H9 (cell line): Measurements from ENCODE around the gene CHD6. TPM values are rescaled to one million over a fixed set of nuclear protein-coding genes. Genes with fewer than 3 reads are reported as not detected.

Experiments used
- DNase-seq: peaks from one replicate; pipeline ENCODE4 v3.0.0-alpha.2; 2017
- H2AFZ ChIP-seq: one replicate; pipeline ENCODE4 v1.6.1; 2013; ENCODE audit warnings: mild to moderate bottlenecking, low read length, control low read depth, moderate library complexity
- H2AK5ac ChIP-seq: 2 replicates; pipeline ENCODE4 v1.6.1; 2013; ENCODE audit warnings: low read length, control low read depth, mixed read lengths; ENCODE audit not compliant: insufficient read length
- H2BK120ac ChIP-seq: one replicate; pipeline ENCODE4 v1.6.1; 2013; ENCODE audit warnings: low read depth, mild to moderate bottlenecking, low read length, control low read depth, inconsistent platforms; ENCODE audit not compliant: poor library complexity, severe bottlenecking
- H2BK12ac ChIP-seq: 2 replicates; pipeline ENCODE4 v1.6.1; 2013; ENCODE audit warnings: low read length, control low read depth, mixed read lengths, low read depth; ENCODE audit not compliant: insufficient read length
- H2BK15ac ChIP-seq: 2 replicates; pipeline ENCODE4 v1.6.1; 2013; ENCODE audit warnings: low read depth, low read length, control low read depth
- H2BK20ac ChIP-seq: one replicate; pipeline ENCODE4 v1.6.1; 2013; ENCODE audit warnings: low read depth, mild to moderate bottlenecking, low read length, control low read depth, inconsistent platforms; ENCODE audit not compliant: poor library complexity, severe bottlenecking
- H2BK5ac ChIP-seq: 2 replicates; pipeline ENCODE4 v1.6.1; 2013; ENCODE audit warnings: low read length, control low read depth, mixed read lengths; ENCODE audit not compliant: insufficient read length
- H3K14ac ChIP-seq: 2 replicates; pipeline ENCODE4 v1.6.1; 2013; ENCODE audit warnings: low read length, control low read depth; ENCODE audit not compliant: insufficient read depth
- H3K18ac ChIP-seq: 2 replicates; pipeline ENCODE4 v1.6.1; 2013; ENCODE audit warnings: low read depth, mild to moderate bottlenecking, mixed read lengths, low read length, control low read depth; ENCODE audit not compliant: insufficient read length
- H3K23ac ChIP-seq: 2 replicates; pipeline ENCODE4 v1.6.1; 2013; ENCODE audit warnings: low read length, control low read depth, mixed read lengths, low read depth; ENCODE audit not compliant: insufficient read length
- H3K23me2 ChIP-seq: 2 replicates; pipeline ENCODE4 v1.6.1; 2013; ENCODE audit warnings: low read depth, mild to moderate bottlenecking, mixed read lengths, low read length, control low read depth; ENCODE audit not compliant: insufficient read length, poor library complexity, severe bottlenecking
- H3K27ac ChIP-seq: 2 replicates; pipeline ENCODE4 v1.5.1; 2013; ENCODE audit warnings: low read length, control low read depth, mixed read lengths, low read depth; ENCODE audit not compliant: insufficient read length
- H3K27me3 ChIP-seq: 2 replicates; pipeline ENCODE4 v1.6.1; 2013; ENCODE audit warnings: low read length, control low read depth, inconsistent platforms; ENCODE audit not compliant: insufficient read depth
- H3K4ac ChIP-seq: 2 replicates; pipeline ENCODE4 v1.6.1; 2013; ENCODE audit warnings: low read depth, mild to moderate bottlenecking, control low read depth, inconsistent platforms, low read length, moderate library complexity
- H3K4me1 ChIP-seq: 2 replicates; pipeline ENCODE4 v1.6.1; 2013; ENCODE audit warnings: low read length, control low read depth, inconsistent platforms; ENCODE audit not compliant: insufficient read depth
- H3K4me2 ChIP-seq: 2 replicates; pipeline ENCODE4 v1.6.1; 2013; ENCODE audit warnings: low read length, control low read depth, mixed read lengths; ENCODE audit not compliant: insufficient read length, insufficient read depth
- H3K56ac ChIP-seq: 2 replicates; pipeline ENCODE4 v1.6.1; 2013; ENCODE audit warnings: low read depth, mild to moderate bottlenecking, mixed read lengths, low read length, control low read depth; ENCODE audit not compliant: insufficient read length
- H3K79me1 ChIP-seq: 2 replicates; pipeline ENCODE4 v1.6.1; 2013; ENCODE audit warnings: low read depth, mild to moderate bottlenecking, moderate library complexity, low read length, control low read depth, inconsistent platforms; ENCODE audit not compliant: insufficient read depth, poor library complexity, severe bottlenecking
- H3K79me2 ChIP-seq: 2 replicates; pipeline ENCODE4 v1.6.1; 2013; ENCODE audit warnings: low read length, control low read depth, inconsistent platforms; ENCODE audit not compliant: insufficient read depth
- H3K9ac ChIP-seq: 2 replicates; pipeline ENCODE4 v1.6.1; 2013; ENCODE audit warnings: low read length, control low read depth, mixed read lengths; ENCODE audit not compliant: insufficient read length; ENCODE audit errors: extremely low read depth
- H3K9me3 ChIP-seq: one replicate; pipeline ENCODE4 v1.6.1; 2013; ENCODE audit warnings: low read depth, low read length, inconsistent platforms; ENCODE audit not compliant: control insufficient read depth
- H3T11ph ChIP-seq: one replicate; pipeline ENCODE4 v1.6.1; 2013; ENCODE audit warnings: mild to moderate bottlenecking, low read length, control low read depth, inconsistent platforms
- H4K20me1 ChIP-seq: one replicate; pipeline ENCODE4 v1.6.1; 2013; ENCODE audit not compliant: control insufficient read depth, insufficient read length, insufficient read depth
- H4K5ac ChIP-seq: 2 replicates; pipeline ENCODE4 v1.6.1; 2013; ENCODE audit warnings: low read depth, mild to moderate bottlenecking, mixed read lengths, low read length, control low read depth; ENCODE audit not compliant: insufficient read length
- H4K8ac ChIP-seq: replicated peaks from 2 replicates; pipeline ENCODE4 v1.6.1; 2013; ENCODE audit warnings: low read length, control low read depth, mixed read lengths, low read depth; ENCODE audit not compliant: insufficient read length
- H4K91ac ChIP-seq: 2 replicates; pipeline ENCODE4 v1.6.1; 2013; ENCODE audit warnings: low read depth, mild to moderate bottlenecking, moderate library complexity, mixed read lengths, low read length, control low read depth; ENCODE audit not compliant: insufficient read length
- H3K27ac Mint-ChIP-seq, 3 experiments: 2 replicates in 2 of 3; 3 replicates in 1 of 3; pipeline ENCODE4 v1.8.0; 2020 to 2021; ENCODE audit warnings: mixed read lengths in 3 of 3, mild to moderate bottlenecking in 1 of 3, moderate library complexity in 1 of 3
- H3K27me3 Mint-ChIP-seq: 2 replicates; pipeline ENCODE4 v1.8.0; 2021; ENCODE audit warnings: low read depth, mild to moderate bottlenecking, moderate library complexity, mixed read lengths
- H3K36me3 Mint-ChIP-seq, 3 experiments: 2 replicates in 2 of 3; 3 replicates in 1 of 3; pipeline ENCODE4 v1.8.0; 2020 to 2021; ENCODE audit warnings: low read depth in 3 of 3, mixed read lengths in 3 of 3; ENCODE audit not compliant: insufficient read depth in 1 of 3
- H3K4me1 Mint-ChIP-seq, 2 experiments: 2 replicates each; pipeline ENCODE4 v1.8.0; 2020; ENCODE audit warnings: mixed read lengths in 2 of 2
- H3K4me3 Mint-ChIP-seq, 2 experiments: 2 replicates in 1 of 2; 3 replicates in 1 of 2; pipeline ENCODE4 v1.8.0; 2020 to 2021; ENCODE audit warnings: mild to moderate bottlenecking in 2 of 2, mixed read lengths in 2 of 2, moderate library complexity in 1 of 2
- H3K9me3 Mint-ChIP-seq, 2 experiments: 2 replicates in 1 of 2; 3 replicates in 1 of 2; pipeline ENCODE4 v1.8.0; 2020; ENCODE audit warnings: mild to moderate bottlenecking in 2 of 2, mixed read lengths in 2 of 2, moderate library complexity in 1 of 2
- WGBS: extraction: QIAGEN DNeasy Blood & Tissue Kit; methylation state at CpG from one replicate; pipeline ENCODE4 v1.1.7; 2013; ENCODE audit warnings: missing lambda C conversion rate, low lambda C conversion rate, mixed read lengths; ENCODE audit not compliant: insufficient read length; ENCODE audit errors: extremely low coverage; 5-methylcytosine and 5-hydroxymethylcytosine counted together
- total RNA-seq: library from RNA; stranded (reverse); gene quantifications from 2 replicates; pipeline ENCODE4 v1.2.1, GENCODE V29; 2021
- TF ChIP-seq, protein P1 (sequence below): fragments of 200-600 bp; sonication (generic); conservative IDR thresholded peaks from 3 replicates; pipeline ENCODE4 v1.8.0; 2021; ENCODE audit warnings: antibody characterized with exemption, mild to moderate bottlenecking

The CHD6 gene
- total RNA-seq, 1 experiment from 2014 or later, result 51.5 TPM

DNA sequence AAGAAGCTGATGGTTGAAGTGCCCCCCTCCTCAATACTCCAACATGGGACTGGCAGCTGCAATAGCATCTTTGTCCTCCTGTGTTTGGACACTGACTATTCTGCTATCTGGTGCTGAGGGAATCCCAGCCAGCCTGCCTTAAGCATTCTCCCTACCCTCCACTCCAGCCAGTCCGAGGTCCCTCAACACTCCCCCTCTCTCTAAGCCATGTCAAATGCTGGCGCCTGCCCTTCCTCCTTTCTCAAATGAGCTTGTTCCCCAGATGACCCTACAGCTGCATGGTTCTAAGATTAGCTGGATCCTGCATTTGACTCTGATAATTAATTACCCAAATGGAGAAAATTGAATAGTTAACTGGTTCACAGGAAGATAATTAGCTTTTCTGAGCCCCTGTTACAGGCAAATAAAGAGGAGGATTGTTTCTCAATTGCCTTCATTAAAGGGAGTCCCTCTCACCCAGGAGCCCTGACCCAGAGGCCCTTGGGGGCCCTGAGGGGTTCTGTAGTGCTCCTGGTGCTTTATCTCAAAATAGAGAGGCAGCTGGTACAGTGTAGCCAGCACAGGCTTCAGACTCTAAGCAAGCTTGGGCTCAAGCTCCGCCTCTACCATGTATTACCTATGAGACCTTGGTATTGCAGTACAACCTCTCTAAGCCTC is 37.9 kb upstream of the CHD6 start:
- DNase-seq, result no peak
- H3K4me3 Mint-ChIP-seq, result no peak overlapping the region
- no peak overlapping the region for H3K56ac ChIP-seq
- no peak overlapping the region for H2AK5ac ChIP-seq
- peaks cover 6% of the 10 kb centered on the region; the same call in 1 of the 2 replicates for H3K4me1 ChIP-seq
- H3K23me2 ChIP-seq, result no peaks in the 10 kb centered on the region
- no peaks in the 10 kb centered on the region for H3K36me3 Mint-ChIP-seq
- H3T11ph ChIP-seq, result no peak overlapping the region
- H3K27me3 ChIP-seq, result no peaks in the 10 kb centered on the region
- no peaks in the 10 kb centered on the region for H4K20me1 ChIP-seq
- no peak overlapping the region for H4K5ac ChIP-seq
- H3K18ac ChIP-seq, result no peak overlapping the region
- H3K27me3 Mint-ChIP-seq, result peaks cover 12% of the 10 kb centered on the region
- H3K79me1 ChIP-seq, result no peaks in the 10 kb centered on the region
- no peaks in the 10 kb centered on the region for H3K9me3 Mint-ChIP-seq
- no peak overlapping the region for H3K14ac ChIP-seq
- no peak overlapping the region for H3K27ac Mint-ChIP-seq
- no peak overlapping the region for H3K4ac ChIP-seq
- no peak overlapping the region for H3K9ac ChIP-seq
- no peak overlapping the region for H2AFZ ChIP-seq
- no peak overlapping the region for H2BK15ac ChIP-seq
- no peak overlapping the region for H3K27ac ChIP-seq
- H4K91ac ChIP-seq, result no peak overlapping the region
- H2BK5ac ChIP-seq, result no peak overlapping the region
- no peaks in the 10 kb centered on the region for H3K9me3 ChIP-seq
- H3K4me2 ChIP-seq, result no peak overlapping the region
- H4K8ac ChIP-seq, result no peak overlapping the region
- H3K23ac ChIP-seq, result no peak overlapping the region
- H2BK12ac ChIP-seq, result no peak overlapping the region
- peaks cover 4 to 15% of the 10 kb centered on the region in 2 experiments for H3K4me1 Mint-ChIP-seq
- no peaks in the 10 kb centered on the region for H3K79me2 ChIP-seq
- no CpG with 5 or more reads among the region's 3 CpGs for WGBS
- TF ChIP-seq, protein P1, sequence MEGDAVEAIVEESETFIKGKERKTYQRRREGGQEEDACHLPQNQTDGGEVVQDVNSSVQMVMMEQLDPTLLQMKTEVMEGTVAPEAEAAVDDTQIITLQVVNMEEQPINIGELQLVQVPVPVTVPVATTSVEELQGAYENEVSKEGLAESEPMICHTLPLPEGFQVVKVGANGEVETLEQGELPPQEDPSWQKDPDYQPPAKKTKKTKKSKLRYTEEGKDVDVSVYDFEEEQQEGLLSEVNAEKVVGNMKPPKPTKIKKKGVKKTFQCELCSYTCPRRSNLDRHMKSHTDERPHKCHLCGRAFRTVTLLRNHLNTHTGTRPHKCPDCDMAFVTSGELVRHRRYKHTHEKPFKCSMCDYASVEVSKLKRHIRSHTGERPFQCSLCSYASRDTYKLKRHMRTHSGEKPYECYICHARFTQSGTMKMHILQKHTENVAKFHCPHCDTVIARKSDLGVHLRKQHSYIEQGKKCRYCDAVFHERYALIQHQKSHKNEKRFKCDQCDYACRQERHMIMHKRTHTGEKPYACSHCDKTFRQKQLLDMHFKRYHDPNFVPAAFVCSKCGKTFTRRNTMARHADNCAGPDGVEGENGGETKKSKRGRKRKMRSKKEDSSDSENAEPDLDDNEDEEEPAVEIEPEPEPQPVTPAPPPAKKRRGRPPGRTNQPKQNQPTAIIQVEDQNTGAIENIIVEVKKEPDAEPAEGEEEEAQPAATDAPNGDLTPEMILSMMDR, result no peak
- H2BK20ac ChIP-seq, result no peak overlapping the region
- H2BK120ac ChIP-seq, result no peak overlapping the region
